ENCODE measurements around the gene B3GALT4.
A peak's percentile ranks its signal among the peaks of the same experiment; 100 is the strongest.

B3GALT4 gene

DNA sequence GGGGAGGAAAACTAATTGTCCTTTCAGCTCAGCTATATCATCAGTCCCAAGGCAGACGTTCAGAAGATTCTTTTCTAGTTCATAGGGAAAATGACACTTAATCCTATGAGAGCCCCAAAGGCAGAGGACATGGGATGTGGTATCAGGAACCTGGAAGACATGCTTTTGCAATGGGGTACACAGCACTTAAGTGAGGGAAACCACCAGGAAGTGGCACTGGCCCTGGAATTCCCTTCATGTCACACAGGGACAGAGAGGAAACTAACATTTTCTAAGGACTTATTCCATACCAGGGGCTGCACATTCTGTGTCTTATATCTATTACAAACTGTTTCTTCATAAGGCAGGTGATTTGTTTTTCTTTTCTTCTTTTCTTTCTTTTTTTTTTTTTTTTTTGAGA, 33.4 kb upstream of the B3GALT4 start:
- POLR2A ChIA-PET = no interaction called here
- TF ChIP-seq SP1 (IDR thresholded peaks at IDR 0.05) (no peak), TARDBP (IDR thresholded peaks at IDR 0.05) (no peak), FOXK2 (IDR thresholded peaks at IDR 0.05) (no peak), ELF4 (IDR thresholded peaks at IDR 0.05) (no peak), CTBP1 (IDR thresholded peaks at IDR 0.05; ENCODE audit: borderline replicate concordance) (no peak), ARNT (IDR thresholded peaks at IDR 0.05) (no peak)
- DNase-seq (ENCODE audit: extremely low spot score) = no peak
- CTCF ChIA-PET = interaction anchor here (0.7 kb wide), 1 partner anchor 96 kb away, joined by 9 read pairs; no protein-coding TSS in a partner anchor

DNA sequence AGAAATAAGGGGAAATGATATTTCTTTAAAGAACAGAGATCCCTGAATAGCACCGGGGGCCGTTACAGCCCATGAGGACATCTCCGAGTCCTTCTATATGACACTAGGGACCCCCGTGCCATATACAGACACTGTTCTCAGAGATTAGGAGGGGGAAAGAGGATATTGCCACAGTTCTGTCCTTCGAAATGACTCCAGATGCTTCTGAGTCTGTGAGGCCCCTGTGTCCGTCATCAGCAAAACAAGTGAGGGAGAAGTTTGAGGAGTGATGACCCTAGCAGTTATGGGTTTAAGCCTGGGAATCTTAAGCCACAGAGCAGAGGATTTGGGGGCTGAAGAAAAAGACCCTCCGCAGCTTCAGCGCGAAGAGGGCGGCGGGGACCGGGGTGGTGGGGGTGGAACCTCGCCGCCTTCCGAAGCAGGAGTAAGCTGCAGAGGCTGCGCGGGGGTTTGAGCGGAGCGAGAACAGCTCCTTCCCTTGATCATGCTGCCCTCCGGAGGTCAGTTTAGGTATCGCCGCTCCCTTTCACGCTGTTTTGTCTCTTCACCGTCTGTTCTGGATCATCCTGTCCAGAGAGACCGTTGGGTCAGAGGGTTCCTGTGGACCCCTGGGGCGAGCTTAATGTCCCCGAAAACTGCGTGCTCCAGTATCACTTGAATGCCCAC, 28.8 kb upstream of the B3GALT4 start:
- CTCF ChIA-PET = interaction anchor here (0.6 to 2.7 kb wide), 16 partner anchors 10 to 263 kb away, joined by 3 to 19 read pairs (median 4); partner anchors contain the start of genes HSD17B8 and RPS18

DNA sequence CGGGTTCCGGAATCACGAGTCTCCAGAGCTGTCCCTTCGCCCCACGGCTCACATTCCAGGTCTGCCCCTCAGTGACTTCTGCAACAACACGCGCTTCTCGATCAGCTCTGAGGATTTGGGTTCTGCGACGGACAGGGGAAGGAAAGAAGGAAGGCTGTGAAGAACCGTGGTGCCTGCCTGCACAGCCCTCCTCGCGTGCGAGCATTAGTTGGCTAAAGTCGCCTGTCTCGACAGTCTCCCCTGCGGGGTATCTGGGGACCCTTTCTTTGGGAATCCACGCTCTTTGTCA, 28.3 kb upstream of the B3GALT4 start:
- DNase-seq (ENCODE audit: extremely low spot score) = peak; percentile 19
- TF ChIP-seq FOXM1 (IDR thresholded peaks at IDR 0.05; ENCODE audit: borderline replicate concordance) (no peak), SP1 (IDR thresholded peaks at IDR 0.05) (no peak), CTBP1 (IDR thresholded peaks at IDR 0.05; ENCODE audit: borderline replicate concordance) (no peak), L3MBTL2 (conservative IDR thresholded peaks at IDR 0.05) (peak; percentile 81), HDGF (IDR thresholded peaks at IDR 0.05; ENCODE audit: borderline replicate concordance) (no peak), ARNT (IDR thresholded peaks at IDR 0.05) (no peak; the same call in 1 of the 2 replicates), FOXK2 (IDR thresholded peaks at IDR 0.05) (no peak), SUZ12 (IDR thresholded peaks at IDR 0.05) (no peak)

More for the DNA sequence above, 28.8 kb upstream of the B3GALT4 start:
- POLR2A ChIA-PET = interaction anchor here (0.6 to 7.2 kb wide), 18 partner anchors 8 to 276 kb away, joined by 3 to 64 read pairs (median 8); partner anchors contain the start of genes B3GALT4, HSD17B8, RGL2 and RING1
- TF ChIP-seq CTBP1 (IDR thresholded peaks at IDR 0.05; ENCODE audit: borderline replicate concordance) (no peak), L3MBTL2 (conservative IDR thresholded peaks at IDR 0.05) (no peak), FOXK2 (IDR thresholded peaks at IDR 0.05) (no peak), SP1 (IDR thresholded peaks at IDR 0.05) (no peak), FOXA1 (IDR thresholded peaks at IDR 0.05) (no peak), NFRKB (IDR thresholded peaks at IDR 0.05) (no peak), LEF1 (IDR thresholded peaks at IDR 0.05; ENCODE audit: borderline replicate concordance) (no peak), SUZ12 (IDR thresholded peaks at IDR 0.05) (no peak), FOXM1 (IDR thresholded peaks at IDR 0.05; ENCODE audit: borderline replicate concordance) (no peak)
- TF ChIP-seq, protein P1, sequence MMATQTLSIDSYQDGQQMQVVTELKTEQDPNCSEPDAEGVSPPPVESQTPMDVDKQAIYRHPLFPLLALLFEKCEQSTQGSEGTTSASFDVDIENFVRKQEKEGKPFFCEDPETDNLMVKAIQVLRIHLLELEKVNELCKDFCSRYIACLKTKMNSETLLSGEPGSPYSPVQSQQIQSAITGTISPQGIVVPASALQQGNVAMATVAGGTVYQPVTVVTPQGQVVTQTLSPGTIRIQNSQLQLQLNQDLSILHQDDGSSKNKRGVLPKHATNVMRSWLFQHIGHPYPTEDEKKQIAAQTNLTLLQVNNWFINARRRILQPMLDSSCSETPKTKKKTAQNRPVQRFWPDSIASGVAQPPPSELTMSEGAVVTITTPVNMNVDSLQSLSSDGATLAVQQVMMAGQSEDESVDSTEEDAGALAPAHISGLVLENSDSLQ (IDR thresholded peaks at IDR 0.05) = no peak
- peak; percentile 80 for DNase-seq (ENCODE audit: extremely low spot score)

DNA sequence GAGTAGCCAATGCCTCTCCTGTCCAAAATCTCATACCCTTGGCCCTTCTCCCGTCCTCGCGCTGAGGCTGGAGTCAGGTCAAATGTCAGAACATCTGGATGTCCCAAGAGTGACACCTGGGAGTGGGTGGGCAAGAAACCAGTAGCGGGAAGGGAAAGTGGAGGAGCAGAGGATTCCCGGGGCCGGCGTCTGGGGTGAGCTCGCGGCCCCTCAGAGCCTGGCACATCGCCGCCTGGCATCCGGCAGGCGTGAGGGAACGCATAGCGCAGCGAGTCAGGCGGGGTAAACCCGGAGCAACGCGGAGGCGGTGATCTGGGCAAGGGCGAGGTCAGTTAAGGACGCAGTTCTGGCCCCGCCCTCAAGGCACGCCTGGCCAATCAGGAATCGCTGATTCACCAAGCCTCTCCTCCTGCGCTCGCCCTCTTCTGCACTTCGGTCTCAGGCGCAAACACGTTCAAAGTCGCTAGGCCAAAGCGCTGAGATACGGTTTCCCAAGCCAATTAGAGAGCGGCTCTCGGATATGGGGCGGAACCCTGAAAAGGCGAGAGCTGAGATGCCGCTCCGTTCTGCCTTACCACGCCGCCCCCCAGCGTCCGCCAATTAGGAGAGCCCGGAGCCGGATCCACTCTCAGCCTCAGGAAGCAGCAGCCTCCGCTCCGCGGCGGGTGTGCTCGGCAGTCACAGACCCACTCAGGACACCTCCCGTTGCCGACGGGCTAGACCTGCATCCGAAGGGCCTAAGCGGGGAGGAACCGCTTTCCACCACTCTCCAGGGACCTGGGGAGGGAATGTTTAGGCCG, 27.8 kb upstream of the B3GALT4 start:
- peak; percentile 91 for DNase-seq (ENCODE audit: extremely low spot score)
- ChIA-PET CTCF (interaction anchor here (0.6 to 2.7 kb wide), 9 partner anchors 11 to 248 kb away, joined by 3 to 19 read pairs (median 5); partner anchors contain the start of gene B3GALT4), POLR2A (interaction anchor here (0.6 to 7.2 kb wide), 24 partner anchors 9 to 278 kb away, joined by 3 to 64 read pairs (median 5); partner anchors contain the start of genes B3GALT4, HSD17B8, RGL2 and RING1)
- no peak for TF ChIP-seq SUZ12 (IDR thresholded peaks at IDR 0.05)
- TF ChIP-seq ELF4 (IDR thresholded peaks at IDR 0.05) = no peak
- no peak for TF ChIP-seq CTBP1 (IDR thresholded peaks at IDR 0.05; ENCODE audit: borderline replicate concordance)
- no peak for TF ChIP-seq LEF1 (IDR thresholded peaks at IDR 0.05; ENCODE audit: borderline replicate concordance)
- peak; percentile 41; the same call in 1 of the 2 replicates for TF ChIP-seq L3MBTL2 (conservative IDR thresholded peaks at IDR 0.05)
- peak; percentile 30; the same call in 1 of the 2 replicates for TF ChIP-seq HDGF (IDR thresholded peaks at IDR 0.05; ENCODE audit: borderline replicate concordance)
- TF ChIP-seq, protein P1 (IDR thresholded peaks at IDR 0.05) = peak; percentile 97

More for the DNA sequence above, 28.3 kb upstream of the B3GALT4 start:
- CTCF ChIA-PET = interaction anchor here (0.6 to 2.7 kb wide), 13 partner anchors 11 to 248 kb away, joined by 3 to 19 read pairs (median 5); partner anchors contain the start of gene RPS18
- POLR2A ChIA-PET = interaction anchor here (0.6 to 7.2 kb wide), 17 partner anchors 9 to 277 kb away, joined by 3 to 64 read pairs (median 9); partner anchors contain the start of genes B3GALT4, HSD17B8, RGL2 and RING1

DNA sequence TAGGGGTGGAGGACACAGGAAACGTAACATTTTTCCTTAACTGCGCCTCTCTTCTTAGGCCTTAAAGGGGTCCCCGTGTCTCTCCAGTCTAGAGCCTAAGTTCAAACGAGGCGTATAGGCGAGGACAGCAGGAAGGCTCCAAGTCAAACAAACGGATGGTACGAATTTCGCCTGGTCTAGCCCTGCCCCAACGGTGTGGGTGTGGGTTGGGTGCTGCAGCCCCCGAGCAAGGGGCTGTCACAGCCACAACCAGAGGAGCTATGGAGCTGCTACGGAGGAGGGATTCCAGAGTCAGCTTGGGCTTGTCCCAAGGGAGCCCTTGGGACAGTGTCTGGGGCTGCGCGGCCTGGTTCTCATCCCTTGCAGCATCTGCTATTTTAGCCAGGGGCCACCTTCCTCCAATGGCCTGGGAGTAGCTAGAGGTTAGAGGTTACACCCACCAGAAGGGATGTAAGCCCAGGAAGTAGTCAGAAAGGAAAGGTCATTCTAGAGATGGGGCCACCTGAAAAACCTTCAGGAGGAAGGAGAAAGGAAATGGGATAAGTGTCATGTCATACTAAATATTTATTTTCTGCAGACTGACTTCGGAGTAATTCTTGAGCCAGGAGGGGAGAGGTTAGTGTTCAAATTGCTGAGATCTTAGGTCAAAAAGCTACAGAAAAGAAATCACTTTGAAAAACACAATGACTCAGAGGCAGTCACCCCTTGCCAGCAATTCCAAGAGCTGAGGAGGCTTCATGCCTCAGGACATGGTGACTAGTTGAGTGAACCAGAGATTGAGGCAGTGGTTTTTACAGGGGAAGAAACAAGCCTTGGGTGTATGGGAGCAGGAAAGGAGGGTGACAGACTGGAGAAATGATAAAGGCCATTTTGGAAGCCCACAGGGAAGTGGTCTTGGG, 26.9 kb upstream of the B3GALT4 start:
- no peak for DNase-seq (ENCODE audit: extremely low spot score)
- TF ChIP-seq SUZ12 (IDR thresholded peaks at IDR 0.05) = no peak
- no peak for TF ChIP-seq ELF4 (IDR thresholded peaks at IDR 0.05)
- no peak for TF ChIP-seq FOXA1 (IDR thresholded peaks at IDR 0.05)
- TF ChIP-seq L3MBTL2 (conservative IDR thresholded peaks at IDR 0.05) = no peak
- TF ChIP-seq TARDBP (IDR thresholded peaks at IDR 0.05) = no peak
- TF ChIP-seq ARNT (IDR thresholded peaks at IDR 0.05) = no peak
- no peak for TF ChIP-seq CTBP1 (IDR thresholded peaks at IDR 0.05; ENCODE audit: borderline replicate concordance)
- no peak for TF ChIP-seq ZNF384 (IDR thresholded peaks at IDR 0.05)
- TF ChIP-seq BHLHE40 (IDR thresholded peaks at IDR 0.05; ENCODE audit: borderline replicate concordance) = no peak
- TF ChIP-seq LEF1 (IDR thresholded peaks at IDR 0.05; ENCODE audit: borderline replicate concordance) = no peak
- no peak for TF ChIP-seq NFRKB (IDR thresholded peaks at IDR 0.05)
- no peak for TF ChIP-seq FOXK2 (IDR thresholded peaks at IDR 0.05)
- TF ChIP-seq, protein P1 (IDR thresholded peaks at IDR 0.05) = no peak
- no peak; the same call in 1 of the 2 replicates for TF ChIP-seq HDGF (IDR thresholded peaks at IDR 0.05; ENCODE audit: borderline replicate concordance)
- no peak for TF ChIP-seq FOXM1 (IDR thresholded peaks at IDR 0.05; ENCODE audit: borderline replicate concordance)
- no peak for TF ChIP-seq SP1 (IDR thresholded peaks at IDR 0.05)
- ChIA-PET CTCF (interaction anchor here (1.5 to 2.7 kb wide), 2 partner anchors 27 to 125 kb away, joined by 3 to 19 read pairs; partner anchors contain the start of gene B3GALT4), POLR2A (interaction anchor here (0.8 to 7.2 kb wide), 21 partner anchors 10 to 278 kb away, joined by 3 to 64 read pairs (median 6); partner anchors contain the start of genes B3GALT4, HSD17B8, RGL2 and RING1)

Measured in HEK293T (cell line).